PFSK-1 (cell line): ENCODE data around the gene DAPK1.

Source experiments
- SIN3A ChIP-seq: IDR thresholded peaks from 2 replicates; pipeline ENCODE4 v1.6.1; 2012; ENCODE audit warnings: mild to moderate bottlenecking, low read length, moderate library complexity, borderline replicate concordance; ENCODE audit not compliant: insufficient read depth
- TAF1 ChIP-seq: IDR thresholded peaks from 2 replicates; pipeline ENCODE4 v1.6.1; 2012; ENCODE audit warnings: low read length, control low read depth, borderline replicate concordance; ENCODE audit not compliant: insufficient read depth

- no peak for TF ChIP-seq TAF1
- TF ChIP-seq SIN3A = no peak
These were observed 57.3 kb downstream of the DAPK1 start for GRCh38 chr9:87554976-87555375.
